Astrocyte (in vitro differentiated cells and primary cell): ENCODE measurements around the gene ALDH1L1. TPM values are rescaled to one million over a fixed set of nuclear protein-coding genes. Genes with fewer than 3 reads are reported as not detected.

Experiments
- DNase-seq: peaks from one replicate; pipeline ENCODE4 v3.0.0-alpha.2; 2010; ENCODE audit warnings: low read depth
- FAIRE-seq: peaks from 2 replicates; lab custom pipeline; 2011; peaks lifted over from hg19 to GRCh38; lab: Jason Lieb, UNC
- H2AFZ ChIP-seq: 2 replicates; pipeline ENCODE4 v1.6.0; 2012; ENCODE audit warnings: low read depth, low read length, inconsistent platforms
- H3K27ac ChIP-seq: 2 replicates; pipeline ENCODE4 v1.5.1; 2011; ENCODE audit warnings: low read depth, low read length, inconsistent platforms
- H3K27me3 ChIP-seq: 2 replicates; pipeline ENCODE4 v1.6.0; 2011; ENCODE audit warnings: low read length, inconsistent platforms; ENCODE audit not compliant: insufficient read depth
- H3K36me3 ChIP-seq: 2 replicates; pipeline ENCODE4 v1.5.1; 2011; ENCODE audit warnings: low read length, inconsistent platforms; ENCODE audit not compliant: insufficient read depth
- H3K4me1 ChIP-seq: 2 replicates; pipeline ENCODE4 v1.5.1; 2011; ENCODE audit warnings: low read length, inconsistent platforms; ENCODE audit not compliant: insufficient read depth
- H3K4me2 ChIP-seq: 2 replicates; pipeline ENCODE4 v1.6.0; 2012; ENCODE audit warnings: low read length, inconsistent platforms
- H3K4me3 ChIP-seq: 2 replicates; pipeline ENCODE4 v1.5.1; 2011; ENCODE audit warnings: low read depth, mild to moderate bottlenecking, low read length, inconsistent platforms; ENCODE audit not compliant: insufficient read depth
- H3K79me2 ChIP-seq: 2 replicates; pipeline ENCODE4 v1.6.0; 2012; ENCODE audit warnings: mild to moderate bottlenecking, low read length, inconsistent platforms; ENCODE audit not compliant: insufficient read depth
- H3K9ac ChIP-seq: 2 replicates; pipeline ENCODE4 v1.6.0; 2012; ENCODE audit warnings: mild to moderate bottlenecking, low read length, inconsistent platforms
- H3K9me3 ChIP-seq: 2 replicates; pipeline ENCODE4 v1.5.1; 2012; ENCODE audit warnings: low read depth, mild to moderate bottlenecking, low read length, inconsistent platforms; ENCODE audit not compliant: insufficient read depth
- H4K20me1 ChIP-seq: 2 replicates; pipeline ENCODE4 v1.6.0; 2012; ENCODE audit warnings: low read length, inconsistent platforms; ENCODE audit not compliant: insufficient read depth
- H3K27ac Mint-ChIP-seq: one replicate; pipeline ENCODE4 v1.8.0; 2021; ENCODE audit warnings: mild to moderate bottlenecking, mixed read lengths; ENCODE audit not compliant: unreplicated experiment
- H3K27me3 Mint-ChIP-seq: one replicate; pipeline ENCODE4 v1.8.0; 2021; ENCODE audit warnings: low read depth, mixed read lengths; ENCODE audit not compliant: unreplicated experiment
- H3K36me3 Mint-ChIP-seq: one replicate; pipeline ENCODE4 v1.8.0; 2021; ENCODE audit warnings: low read depth, mixed read lengths; ENCODE audit not compliant: unreplicated experiment
- H3K4me1 Mint-ChIP-seq: one replicate; pipeline ENCODE4 v1.8.0; 2021; ENCODE audit warnings: low read depth, mixed read lengths; ENCODE audit not compliant: unreplicated experiment
- H3K4me3 Mint-ChIP-seq: one replicate; pipeline ENCODE4 v1.8.0; 2021; ENCODE audit warnings: mild to moderate bottlenecking, moderate library complexity, mixed read lengths; ENCODE audit not compliant: unreplicated experiment
- H3K9me3 Mint-ChIP-seq: one replicate; pipeline ENCODE4 v1.8.0; 2021; ENCODE audit warnings: mild to moderate bottlenecking, mixed read lengths; ENCODE audit not compliant: unreplicated experiment
- EZH2 ChIP-seq: IDR thresholded peaks from 2 replicates; pipeline ENCODE4 v1.6.1; 2012; ENCODE audit warnings: mild to moderate bottlenecking, low read length, inconsistent platforms; ENCODE audit not compliant: insufficient read depth
- total RNA-seq: library from RNA; stranded (reverse); gene quantifications from 2 replicates; pipeline ENCODE4 v1.2.1, GENCODE V29; 2021
- TF ChIP-seq, protein P1 (sequence below): IDR thresholded peaks from 2 replicates; pipeline ENCODE4 v1.5.1; 2011; ENCODE audit warnings: low read depth, mild to moderate bottlenecking, inconsistent platforms, low read length, moderate library complexity; ENCODE audit not compliant: insufficient read depth

Gene ALDH1L1
- total RNA-seq, 1 donor from 2014 or later: not detected

DNA sequence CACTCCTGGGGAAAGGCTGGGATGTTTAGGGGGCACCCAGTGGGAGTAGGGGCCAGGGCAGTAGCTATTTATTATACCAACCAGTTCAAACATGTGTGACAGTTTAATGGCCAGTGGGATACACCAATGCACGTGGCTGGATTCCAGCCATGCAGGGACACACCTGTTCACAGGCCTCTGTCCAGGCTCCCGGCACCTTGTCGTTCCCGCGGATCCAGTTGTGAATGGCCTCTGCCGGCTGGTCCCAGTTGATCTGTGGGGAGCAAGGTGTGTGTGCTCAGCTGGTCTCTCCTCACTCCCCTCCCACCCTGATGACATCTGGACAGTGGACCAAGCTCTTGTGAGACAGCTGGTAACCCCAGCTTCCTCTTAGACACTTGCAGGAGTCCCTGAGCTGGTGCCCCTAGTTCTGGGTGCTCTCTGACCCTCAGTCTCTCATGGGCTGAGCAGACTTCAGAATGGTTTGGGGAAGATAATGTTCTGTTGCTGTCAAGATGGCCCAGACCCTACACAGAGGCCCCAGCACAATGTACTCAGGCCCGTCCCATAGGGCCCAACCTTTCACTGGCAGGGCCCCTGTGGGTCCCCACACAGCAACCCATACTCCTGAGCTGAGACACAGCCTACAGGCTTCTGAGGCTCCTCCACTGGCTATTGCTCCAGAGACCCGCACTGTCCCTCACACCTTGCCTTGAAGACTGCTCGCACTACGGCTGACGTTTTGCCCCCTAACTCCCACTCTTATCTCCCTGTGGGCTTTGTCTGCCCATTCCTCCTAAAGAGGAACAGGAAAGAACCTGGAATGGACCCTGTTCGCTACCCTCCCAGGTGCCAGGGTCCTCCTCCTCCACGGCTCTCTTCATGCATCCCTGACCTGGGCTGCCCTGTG, 25.8 kb downstream of the ALDH1L1 start:
- H3K4me1 ChIP-seq: no peaks in the 10 kb centered on the region
- H3K36me3 Mint-ChIP-seq: peaks cover under 1% of the 10 kb centered on the region
- no peak overlapping the region for H3K4me2 ChIP-seq
- no peak for DNase-seq
- H4K20me1 ChIP-seq: no peaks in the 10 kb centered on the region
- no peaks in the 10 kb centered on the region for H3K79me2 ChIP-seq
- no peak overlapping the region for H3K4me3 Mint-ChIP-seq
- H3K36me3 ChIP-seq: no peaks in the 10 kb centered on the region
- peaks cover 42% of the 10 kb centered on the region for H3K27me3 Mint-ChIP-seq
- H3K4me1 Mint-ChIP-seq: no peaks in the 10 kb centered on the region
- TF ChIP-seq, protein P1, sequence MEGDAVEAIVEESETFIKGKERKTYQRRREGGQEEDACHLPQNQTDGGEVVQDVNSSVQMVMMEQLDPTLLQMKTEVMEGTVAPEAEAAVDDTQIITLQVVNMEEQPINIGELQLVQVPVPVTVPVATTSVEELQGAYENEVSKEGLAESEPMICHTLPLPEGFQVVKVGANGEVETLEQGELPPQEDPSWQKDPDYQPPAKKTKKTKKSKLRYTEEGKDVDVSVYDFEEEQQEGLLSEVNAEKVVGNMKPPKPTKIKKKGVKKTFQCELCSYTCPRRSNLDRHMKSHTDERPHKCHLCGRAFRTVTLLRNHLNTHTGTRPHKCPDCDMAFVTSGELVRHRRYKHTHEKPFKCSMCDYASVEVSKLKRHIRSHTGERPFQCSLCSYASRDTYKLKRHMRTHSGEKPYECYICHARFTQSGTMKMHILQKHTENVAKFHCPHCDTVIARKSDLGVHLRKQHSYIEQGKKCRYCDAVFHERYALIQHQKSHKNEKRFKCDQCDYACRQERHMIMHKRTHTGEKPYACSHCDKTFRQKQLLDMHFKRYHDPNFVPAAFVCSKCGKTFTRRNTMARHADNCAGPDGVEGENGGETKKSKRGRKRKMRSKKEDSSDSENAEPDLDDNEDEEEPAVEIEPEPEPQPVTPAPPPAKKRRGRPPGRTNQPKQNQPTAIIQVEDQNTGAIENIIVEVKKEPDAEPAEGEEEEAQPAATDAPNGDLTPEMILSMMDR: no peak
- TF ChIP-seq EZH2: no peak
- H2AFZ ChIP-seq: no peak overlapping the region
- H3K27ac Mint-ChIP-seq: no peak overlapping the region
- peaks cover 3% of the 10 kb centered on the region for H3K9me3 Mint-ChIP-seq
- no peak for FAIRE-seq
- no peak overlapping the region for H3K9ac ChIP-seq
- H3K27me3 ChIP-seq: no peaks in the 10 kb centered on the region
- no peak overlapping the region for H3K4me3 ChIP-seq
- no peak overlapping the region for H3K27ac ChIP-seq
- H3K9me3 ChIP-seq: no peaks in the 10 kb centered on the region

DNA sequence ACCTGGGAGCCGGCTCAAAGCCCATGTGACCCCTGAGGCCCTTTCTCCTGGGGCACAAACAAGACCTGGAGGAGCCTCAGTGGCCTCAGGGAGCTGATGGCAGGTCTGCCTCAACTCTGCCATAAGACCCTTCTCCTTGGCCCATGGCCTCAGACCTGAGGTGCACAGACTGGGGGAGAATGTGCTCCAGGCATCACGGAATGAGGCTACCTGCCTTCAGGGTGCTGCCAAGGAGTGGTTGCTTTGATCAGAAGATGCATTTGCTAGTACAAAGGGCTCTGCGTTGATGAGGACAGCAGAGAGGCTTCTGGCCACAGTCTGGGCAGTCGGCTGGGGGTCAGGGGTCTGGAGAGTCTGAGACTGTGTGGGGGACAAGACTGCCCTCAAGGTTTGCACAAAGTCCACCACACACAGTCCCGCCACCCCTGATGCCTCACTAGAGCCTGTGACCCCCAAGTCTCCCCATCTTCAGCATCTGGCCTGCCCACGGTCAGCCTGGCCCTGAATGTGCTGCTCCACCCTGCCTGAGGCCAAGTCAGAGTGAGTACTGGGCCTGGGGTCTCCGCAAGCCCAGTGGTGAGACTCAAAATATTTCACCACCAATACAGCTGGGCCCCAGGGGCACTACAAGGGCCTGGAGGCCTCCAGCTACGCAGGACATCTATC, 26.6 kb downstream of the ALDH1L1 start:
- Histone ChIP-seq H3K79me2 (no peaks in the 10 kb centered on the region), H4K20me1 (no peaks in the 10 kb centered on the region), H3K4me2 (no peak overlapping the region), H2AFZ (no peak overlapping the region), H3K4me1 (no peaks in the 10 kb centered on the region), H3K27ac (no peak overlapping the region), H3K4me3 (no peak overlapping the region), H3K36me3 (no peaks in the 10 kb centered on the region), H3K9me3 (no peaks in the 10 kb centered on the region), H3K9ac (no peak overlapping the region), H3K27me3 (no peaks in the 10 kb centered on the region)
- FAIRE-seq: no peak
- Mint-ChIP-seq H3K36me3 (peaks cover 2% of the 10 kb centered on the region), H3K27me3 (peaks cover 41% of the 10 kb centered on the region), H3K9me3 (peaks cover 3% of the 10 kb centered on the region), H3K4me1 (no peaks in the 10 kb centered on the region), H3K4me3 (no peak overlapping the region), H3K27ac (no peak overlapping the region)
- TF ChIP-seq, protein P1: no peak
- TF ChIP-seq EZH2: no peak
- DNase-seq: no peak
